ENCODE measurements around the gene SDCBP2. TPM values are rescaled to one million over a fixed set of nuclear protein-coding genes. Genes with fewer than 3 reads are reported as not detected.

The SDCBP2 gene
- total RNA-seq, 1 donor from 2014 or later = 4.0 TPM

DNA sequence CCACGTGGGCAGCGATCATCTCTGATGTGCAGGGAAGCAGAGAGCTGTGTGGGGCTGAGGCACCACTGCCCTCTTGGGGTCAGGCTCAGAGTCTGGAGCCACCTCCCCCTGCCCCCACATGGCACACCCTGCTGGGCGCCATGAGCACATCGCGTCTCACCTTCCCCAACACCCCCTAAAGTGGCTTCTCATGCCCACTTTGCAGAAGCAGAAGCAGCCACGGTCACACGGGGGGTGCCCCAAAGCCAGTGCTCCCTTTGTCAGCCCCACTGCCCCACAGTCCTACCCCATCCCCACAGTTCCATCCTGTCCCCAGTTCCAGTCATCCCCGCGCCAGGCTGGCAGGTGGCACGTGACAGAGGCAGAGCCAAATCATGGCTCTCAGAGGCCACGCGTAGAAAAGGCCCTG is 19.5 kb downstream of the SDCBP2 start:
- TF ChIP-seq, protein P1, sequence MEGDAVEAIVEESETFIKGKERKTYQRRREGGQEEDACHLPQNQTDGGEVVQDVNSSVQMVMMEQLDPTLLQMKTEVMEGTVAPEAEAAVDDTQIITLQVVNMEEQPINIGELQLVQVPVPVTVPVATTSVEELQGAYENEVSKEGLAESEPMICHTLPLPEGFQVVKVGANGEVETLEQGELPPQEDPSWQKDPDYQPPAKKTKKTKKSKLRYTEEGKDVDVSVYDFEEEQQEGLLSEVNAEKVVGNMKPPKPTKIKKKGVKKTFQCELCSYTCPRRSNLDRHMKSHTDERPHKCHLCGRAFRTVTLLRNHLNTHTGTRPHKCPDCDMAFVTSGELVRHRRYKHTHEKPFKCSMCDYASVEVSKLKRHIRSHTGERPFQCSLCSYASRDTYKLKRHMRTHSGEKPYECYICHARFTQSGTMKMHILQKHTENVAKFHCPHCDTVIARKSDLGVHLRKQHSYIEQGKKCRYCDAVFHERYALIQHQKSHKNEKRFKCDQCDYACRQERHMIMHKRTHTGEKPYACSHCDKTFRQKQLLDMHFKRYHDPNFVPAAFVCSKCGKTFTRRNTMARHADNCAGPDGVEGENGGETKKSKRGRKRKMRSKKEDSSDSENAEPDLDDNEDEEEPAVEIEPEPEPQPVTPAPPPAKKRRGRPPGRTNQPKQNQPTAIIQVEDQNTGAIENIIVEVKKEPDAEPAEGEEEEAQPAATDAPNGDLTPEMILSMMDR (IDR thresholded peaks at IDR 0.05; ENCODE audit: partially characterized antibody, unreplicated experiment) = no peak
- Mint-ChIP-seq H3K4me1 (ENCODE audit: low read depth, unreplicated experiment) (peaks cover 7% of the 10 kb centered on the region), H3K27ac (ENCODE audit: unreplicated experiment) (no peak overlapping the region), H3K27me3 (ENCODE audit: unreplicated experiment) (peaks cover 6% of the 10 kb centered on the region), H3K36me3 (ENCODE audit: unreplicated experiment) (no peaks in the 10 kb centered on the region), H3K9me3 (ENCODE audit: unreplicated experiment) (peaks cover 9% of the 10 kb centered on the region), H3K4me3 (ENCODE audit: unreplicated experiment) (no peak overlapping the region)
- DNase-seq = no peak

DNA sequence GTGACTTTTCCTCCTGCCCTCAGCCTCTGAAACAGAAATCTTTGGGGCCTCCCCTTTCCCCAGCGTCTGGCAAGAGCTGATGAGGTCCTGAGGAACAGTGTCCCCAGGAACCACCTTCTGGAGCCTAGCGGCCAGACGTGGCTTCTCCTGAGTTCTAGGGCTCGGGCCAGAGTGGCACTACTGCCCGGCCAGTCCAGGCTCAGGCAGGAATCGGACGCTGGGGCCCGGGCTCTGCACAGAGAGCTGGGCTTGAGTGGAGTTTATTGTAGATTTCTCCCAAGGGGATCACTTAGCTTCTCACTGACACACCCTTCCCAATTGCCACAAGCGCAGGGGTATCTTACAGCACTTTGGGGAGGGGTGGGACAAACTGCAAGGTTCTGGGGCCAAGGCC is 20.2 kb downstream of the SDCBP2 start:
- TF ChIP-seq, protein P1 (IDR thresholded peaks at IDR 0.05; ENCODE audit: partially characterized antibody, unreplicated experiment) = no peak
- Mint-ChIP-seq H3K27ac (ENCODE audit: unreplicated experiment) (no peak overlapping the region), H3K4me1 (ENCODE audit: low read depth, unreplicated experiment) (peaks cover 7% of the 10 kb centered on the region), H3K9me3 (ENCODE audit: unreplicated experiment) (peaks cover 9% of the 10 kb centered on the region), H3K36me3 (ENCODE audit: unreplicated experiment) (peaks cover 6% of the 10 kb centered on the region), H3K4me3 (ENCODE audit: unreplicated experiment) (no peak overlapping the region), H3K27me3 (ENCODE audit: unreplicated experiment) (peaks cover 6% of the 10 kb centered on the region)
- DNase-seq = no peak

DNA sequence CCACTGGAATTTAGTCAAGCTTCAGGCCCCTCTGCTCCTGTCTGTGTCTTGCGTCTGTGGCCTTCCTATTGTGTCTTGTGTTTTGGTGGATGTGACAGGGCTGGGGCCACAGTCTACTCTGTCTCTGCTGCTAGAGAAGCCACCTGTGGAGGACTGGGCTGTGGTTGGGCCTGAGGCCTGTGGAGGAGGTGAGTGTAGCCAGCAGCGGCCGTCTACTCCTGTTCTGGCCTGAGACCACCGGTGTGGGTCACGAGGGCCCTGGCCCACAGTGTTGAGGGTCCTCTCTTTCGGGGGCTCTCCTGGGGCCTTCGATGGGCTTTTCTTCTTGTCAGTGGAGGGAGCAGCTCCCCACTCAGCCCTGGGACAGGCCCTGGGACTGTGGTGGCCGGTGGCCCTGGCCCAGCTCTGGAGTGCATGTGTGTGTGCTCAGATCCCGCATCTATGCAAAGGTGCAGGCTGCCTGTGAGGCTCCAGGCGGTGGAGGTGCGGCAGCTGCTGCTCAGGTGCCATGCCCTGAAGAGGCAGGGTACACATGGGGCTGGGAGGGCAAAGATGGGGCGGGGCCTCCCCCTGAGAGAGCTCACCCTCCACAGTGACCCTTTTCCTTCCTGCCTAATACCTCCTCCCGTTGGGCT is 20.8 kb downstream of the SDCBP2 start:
- Mint-ChIP-seq H3K4me3 (ENCODE audit: unreplicated experiment) (no peak overlapping the region), H3K9me3 (ENCODE audit: unreplicated experiment) (peaks cover 9% of the 10 kb centered on the region), H3K27me3 (ENCODE audit: unreplicated experiment) (peaks cover 6% of the 10 kb centered on the region), H3K27ac (ENCODE audit: unreplicated experiment) (no peak overlapping the region), H3K36me3 (ENCODE audit: unreplicated experiment) (peaks cover 6% of the 10 kb centered on the region), H3K4me1 (ENCODE audit: low read depth, unreplicated experiment) (peaks cover 7% of the 10 kb centered on the region)
- TF ChIP-seq, protein P1 (IDR thresholded peaks at IDR 0.05; ENCODE audit: partially characterized antibody, unreplicated experiment) = no peak
- no peak for DNase-seq

DNA sequence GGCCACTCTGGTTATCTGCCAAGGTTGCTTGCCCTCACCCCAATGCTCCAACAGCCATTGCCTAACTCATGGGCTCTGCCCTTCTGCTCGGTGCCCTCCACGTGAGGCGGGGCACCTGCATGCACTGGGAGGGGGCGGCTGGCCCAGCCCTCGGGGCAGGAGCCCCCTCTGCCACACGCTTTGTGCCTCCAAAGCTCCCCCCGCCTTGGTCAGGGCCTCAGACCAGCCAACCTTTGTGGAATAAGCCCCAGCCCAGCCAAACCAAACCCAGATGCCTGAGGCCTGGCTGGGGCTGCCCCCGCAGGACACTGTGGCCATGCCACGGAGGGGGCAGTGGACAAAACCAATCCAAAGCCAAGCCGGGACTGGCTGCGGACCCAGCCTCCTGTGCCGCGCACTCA is 21.4 kb downstream of the SDCBP2 start:
- TF ChIP-seq, protein P1 (IDR thresholded peaks at IDR 0.05; ENCODE audit: partially characterized antibody, unreplicated experiment) = no peak
- H3K9me3 Mint-ChIP-seq (ENCODE audit: unreplicated experiment) = peaks cover 9% of the 10 kb centered on the region
- H3K4me3 Mint-ChIP-seq (ENCODE audit: unreplicated experiment) = no peak overlapping the region
- peaks cover 6% of the 10 kb centered on the region for H3K36me3 Mint-ChIP-seq (ENCODE audit: unreplicated experiment)
- H3K4me1 Mint-ChIP-seq (ENCODE audit: low read depth, unreplicated experiment) = peaks cover 7% of the 10 kb centered on the region
- H3K27me3 Mint-ChIP-seq (ENCODE audit: unreplicated experiment) = peaks cover 6% of the 10 kb centered on the region
- DNase-seq = no peak
- H3K27ac Mint-ChIP-seq (ENCODE audit: unreplicated experiment) = no peak overlapping the region

DNA sequence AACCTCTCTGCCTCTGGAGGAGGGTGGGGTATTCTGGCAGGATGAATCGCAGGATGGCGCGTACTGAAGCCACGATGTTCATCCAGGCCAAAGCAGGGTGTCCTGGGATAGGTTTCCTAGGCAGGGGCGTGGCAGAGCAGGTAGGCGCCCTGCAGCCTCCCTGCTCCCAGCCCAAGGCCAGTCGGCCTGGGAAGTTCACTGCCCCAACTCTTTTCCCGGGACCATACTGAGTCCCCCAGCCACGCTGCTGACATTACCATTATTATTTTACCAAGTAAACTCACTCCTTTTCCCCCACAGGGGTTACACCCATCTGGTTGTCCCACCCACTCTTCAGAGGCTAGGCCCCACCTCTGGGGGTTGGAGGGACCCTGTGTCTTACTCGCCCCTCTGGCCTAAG is 21.8 kb downstream of the SDCBP2 start:
- Mint-ChIP-seq H3K4me3 (ENCODE audit: unreplicated experiment) (no peak overlapping the region), H3K9me3 (ENCODE audit: unreplicated experiment) (peaks cover 6% of the 10 kb centered on the region), H3K27ac (ENCODE audit: unreplicated experiment) (no peak overlapping the region), H3K36me3 (ENCODE audit: unreplicated experiment) (peaks cover 6% of the 10 kb centered on the region), H3K4me1 (ENCODE audit: low read depth, unreplicated experiment) (peaks cover 7% of the 10 kb centered on the region), H3K27me3 (ENCODE audit: unreplicated experiment) (peaks cover 6% of the 10 kb centered on the region)
- TF ChIP-seq, protein P1 (IDR thresholded peaks at IDR 0.05; ENCODE audit: partially characterized antibody, unreplicated experiment) = no peak
- DNase-seq = no peak
